Measurements from ENCODE around the gene GDPD4. TPM values are rescaled to one million over a fixed set of nuclear protein-coding genes. Genes with fewer than 3 reads are reported as not detected.
A peak's percentile ranks its signal among the peaks of the same experiment; 100 is the strongest.
"Not testable (repeated sequence)": the region's sequence is repeated elsewhere in the genome, so short reads cannot be mapped to it uniquely, and the experiment has no call there.

The GDPD4 gene
- total RNA-seq, 2 donors from 2014 or later: not detected

DNA sequence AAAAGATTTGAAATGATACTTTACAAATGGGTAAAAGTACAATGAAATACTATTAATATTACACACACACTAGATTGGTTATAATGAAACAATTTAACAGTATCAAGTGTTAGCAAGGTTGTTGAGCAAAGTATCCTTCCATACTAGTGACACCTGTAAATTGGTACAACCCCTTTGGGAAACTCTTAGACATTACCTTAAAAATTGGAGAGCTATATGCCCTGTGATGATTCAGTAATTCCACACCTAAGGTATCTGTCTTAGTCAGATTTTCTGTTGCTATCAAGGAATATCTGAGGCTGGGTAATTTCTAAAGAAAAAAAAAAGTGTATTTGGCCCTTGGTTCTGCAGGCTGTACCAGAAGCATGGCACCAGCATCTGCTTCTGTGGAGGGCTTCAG, 7.4 kb upstream of the GDPD4 start:
- ATAC-seq: peak; percentile 71 to 85
- peak overlapping the region in 1 of 2 donors; percentile 81 for H3K27ac Mint-ChIP-seq

DNA sequence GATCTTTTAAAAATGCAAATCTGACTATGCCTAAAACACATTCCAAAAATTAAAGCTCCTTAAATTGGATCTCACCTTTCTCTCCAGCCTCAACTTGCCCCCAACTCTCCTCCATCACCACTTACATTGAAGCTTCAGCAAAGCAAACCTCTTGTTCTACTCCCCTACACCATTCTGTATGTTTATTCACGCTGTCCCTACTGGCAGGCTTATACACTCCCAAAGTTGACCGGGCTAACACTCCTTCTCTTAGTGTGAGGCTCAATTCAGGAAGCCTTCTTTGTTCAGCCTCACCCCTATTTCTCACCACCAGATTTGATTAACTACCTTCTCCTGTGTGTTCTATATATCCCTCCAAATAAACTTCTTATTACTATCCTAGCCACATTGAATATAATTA, 1.8 kb upstream of the GDPD4 start:
- Mint-ChIP-seq H3K27ac (no peak overlapping the region), H3K36me3 (no peaks in the 10 kb centered on the region), H3K9me3 (no peaks in the 10 kb centered on the region)
- ATAC-seq (no peak), DNase-seq (ENCODE audit: low spot score in 2 of 2) (no peak)

More for the DNA sequence above, 7.4 kb upstream of the GDPD4 start:
- Mint-ChIP-seq H3K9me3 (peaks cover 0 to 4% of the 10 kb centered on the region in 2 donors), H3K36me3 (peaks cover 0 to 5% of the 10 kb centered on the region in 2 donors)
- no peak for DNase-seq (ENCODE audit: low spot score in 2 of 2)

DNA sequence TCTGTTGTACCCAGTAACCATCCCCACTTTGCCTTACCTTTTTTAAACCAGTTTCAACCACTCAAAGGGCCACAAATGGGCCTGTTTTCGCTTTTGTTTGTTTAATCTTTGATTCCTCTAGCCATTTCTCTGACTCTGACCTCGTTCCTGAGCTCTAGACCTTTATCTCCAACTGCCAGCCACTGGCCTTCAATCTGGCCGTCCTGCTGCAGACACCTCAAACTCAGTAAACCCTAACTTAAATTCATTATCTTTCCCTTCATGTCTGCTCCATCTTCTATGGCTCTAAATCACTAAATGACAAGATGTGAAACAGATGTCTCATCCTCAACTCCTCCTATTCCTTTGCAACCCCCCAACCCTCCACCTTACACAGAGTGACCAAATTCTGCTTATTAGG, 1.3 kb upstream of the GDPD4 start:
- DNase-seq (ENCODE audit: low spot score in 2 of 2) (no peak), ATAC-seq (no peak)
- Mint-ChIP-seq H3K27ac (no peak overlapping the region), H3K36me3 (no peaks in the 10 kb centered on the region), H3K9me3 (no peaks in the 10 kb centered on the region)

DNA sequence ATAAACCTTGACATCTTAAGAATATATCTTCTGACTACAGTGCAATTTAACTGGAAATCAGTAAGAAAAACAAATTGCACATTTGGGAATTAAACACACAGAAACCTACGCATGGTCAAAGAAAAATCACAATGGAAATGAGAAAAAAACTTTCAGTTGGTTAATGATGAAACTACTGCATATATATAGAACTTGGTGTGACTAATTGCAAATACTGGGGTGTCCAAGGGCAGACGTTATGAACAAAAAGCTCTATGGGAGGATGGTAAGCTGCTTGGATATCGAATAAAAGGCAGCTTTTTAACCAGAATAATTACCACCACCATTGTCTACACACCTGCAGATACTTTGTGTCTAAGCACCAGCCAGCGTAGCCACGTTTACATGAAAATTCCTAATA, 791 bp downstream of the GDPD4 start:
- H3K36me3 Mint-ChIP-seq: no peaks in the 10 kb centered on the region
- no peak for ATAC-seq

DNA sequence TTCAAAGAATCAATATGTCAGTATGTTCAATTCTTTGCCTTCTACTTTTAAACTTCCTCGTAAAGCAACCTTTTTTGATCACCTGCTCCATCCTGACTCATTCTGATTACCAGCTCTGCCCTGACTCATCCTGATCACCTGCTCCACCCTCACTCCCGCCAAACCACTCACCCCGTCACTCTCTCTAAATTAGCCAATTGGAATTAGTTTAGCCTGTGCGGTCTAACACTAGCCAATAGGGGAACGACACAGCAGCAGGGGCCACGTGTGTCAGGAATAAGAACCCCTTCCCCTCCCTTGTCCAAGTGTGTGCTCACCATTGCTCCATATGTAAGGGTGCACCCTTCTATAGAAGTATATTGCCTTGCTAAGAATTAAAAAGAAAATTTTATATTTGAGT, 1.5 kb downstream of the GDPD4 start:
- DNase-seq (ENCODE audit: low spot score in 2 of 2); H3K27ac Mint-ChIP-seq; H3K9me3 Mint-ChIP-seq; H3K36me3 Mint-ChIP-seq: not testable (repeated sequence)
- ATAC-seq: peak; percentile 39 to 70

More for the DNA sequence above, 791 bp downstream of the GDPD4 start:
- no peaks in the 10 kb centered on the region for H3K9me3 Mint-ChIP-seq
- H3K27ac Mint-ChIP-seq: no peak overlapping the region
- no peak for DNase-seq (ENCODE audit: low spot score in 2 of 2)

DNA sequence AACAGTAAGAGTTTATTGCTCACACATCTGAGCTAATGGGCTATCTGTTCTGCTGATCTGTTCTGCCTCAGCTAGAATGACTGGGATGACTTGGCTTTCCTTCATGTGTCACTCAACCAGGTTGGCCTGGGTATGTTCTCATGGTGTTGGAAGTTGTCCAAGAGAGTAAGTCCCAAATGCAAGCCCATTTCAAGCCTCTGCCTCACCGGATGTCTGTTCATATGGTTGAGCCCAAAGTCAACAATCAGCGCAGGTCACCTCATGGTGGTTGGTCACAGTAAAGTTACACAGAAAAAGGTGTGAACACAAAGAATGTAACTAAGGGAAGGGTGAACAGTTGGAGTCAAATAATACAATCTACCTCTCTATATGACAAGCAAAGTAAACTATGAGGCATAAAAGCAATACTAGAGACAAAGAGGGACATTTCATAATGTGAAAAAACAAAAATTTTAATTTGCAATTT, 1.9 kb downstream of the GDPD4 start:
- H3K27ac Mint-ChIP-seq: no peak overlapping the region
- no peaks in the 10 kb centered on the region for H3K9me3 Mint-ChIP-seq
- H3K36me3 Mint-ChIP-seq: no peaks in the 10 kb centered on the region
- ATAC-seq (peak in 1 of 2 donors; percentile 28), DNase-seq (ENCODE audit: low spot score in 2 of 2) (no peak)

DNA sequence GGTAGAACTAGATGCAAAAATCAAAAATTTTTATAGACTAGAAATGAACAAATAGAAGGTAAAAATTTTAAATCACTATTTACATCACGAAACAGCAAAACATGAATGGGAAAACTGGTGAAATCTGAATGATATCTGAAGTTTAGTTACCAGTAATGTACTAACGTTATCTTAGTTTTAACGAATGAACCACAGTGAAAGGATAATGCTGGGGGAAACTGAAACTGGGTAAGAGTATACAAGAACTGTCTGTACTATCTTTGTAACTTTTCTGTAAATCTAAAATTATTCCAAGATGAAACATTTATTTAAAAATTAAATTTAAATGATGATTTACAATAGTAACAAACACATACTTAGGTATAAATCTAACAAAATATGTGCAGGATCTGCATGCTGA, 7.4 kb downstream of the GDPD4 start:
- no peaks in the 10 kb centered on the region for H3K9me3 Mint-ChIP-seq
- no peak overlapping the region for H3K27ac Mint-ChIP-seq
- DNase-seq (ENCODE audit: low spot score in 2 of 2) (no peak), ATAC-seq (peak in 1 of 2 donors; percentile 65)
- no peaks in the 10 kb centered on the region for H3K36me3 Mint-ChIP-seq

DNA sequence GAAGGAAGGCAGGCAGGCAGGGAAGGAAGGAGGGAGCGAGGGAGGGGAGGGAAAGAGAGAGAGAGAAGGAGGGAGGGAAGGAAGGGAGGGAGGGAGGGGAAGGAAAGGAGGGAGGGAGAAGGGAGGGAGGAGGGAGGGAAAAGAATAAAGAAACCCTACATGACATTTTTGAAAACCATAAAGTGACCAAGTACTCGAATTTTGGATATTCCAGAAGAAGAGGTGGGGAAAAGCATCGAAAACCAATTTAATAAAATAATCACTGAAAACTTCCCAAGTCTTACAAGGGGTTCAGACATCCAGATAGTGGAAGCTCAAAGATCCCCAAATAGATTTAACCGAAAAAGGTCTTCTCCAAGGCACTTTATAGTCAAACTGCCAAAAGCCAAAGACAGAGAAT, 11.7 kb downstream of the GDPD4 start:
- H3K9me3 Mint-ChIP-seq: no peaks in the 10 kb centered on the region
- no peak overlapping the region for H3K27ac Mint-ChIP-seq
- DNase-seq (ENCODE audit: low spot score in 2 of 2) (no peak), ATAC-seq (no peak)
- no peaks in the 10 kb centered on the region for H3K36me3 Mint-ChIP-seq

DNA sequence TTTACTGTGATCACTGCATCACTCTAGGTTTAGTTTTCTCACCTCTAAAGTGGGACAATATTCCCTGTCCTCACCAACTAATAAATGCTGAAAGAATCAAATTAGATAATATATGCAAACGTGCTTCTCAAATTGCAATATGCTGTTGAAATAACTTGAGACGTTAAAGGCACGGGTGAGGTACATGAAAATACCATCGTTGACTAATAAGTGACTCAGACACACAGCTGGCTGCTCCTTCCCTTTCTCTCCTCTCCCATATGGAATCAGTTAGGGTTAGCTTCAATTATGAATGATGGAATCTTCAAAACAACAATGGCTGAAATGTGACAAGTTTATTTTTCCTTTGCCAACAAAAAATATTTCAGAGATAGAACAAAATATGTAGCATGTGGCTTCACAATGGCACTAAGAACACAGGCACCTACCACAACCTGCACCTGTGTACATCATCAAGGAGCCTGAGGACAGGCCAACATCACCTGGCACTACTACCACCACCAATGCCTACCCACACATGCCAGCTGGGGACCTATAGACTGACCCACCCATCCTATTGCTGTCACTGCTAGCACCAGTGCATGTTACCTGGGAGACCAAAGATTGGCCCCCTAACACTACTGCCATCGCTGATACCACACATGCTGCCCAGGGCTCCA, 13.7 kb downstream of the GDPD4 start:
- no peaks in the 10 kb centered on the region for H3K36me3 Mint-ChIP-seq
- no peak overlapping the region for H3K27ac Mint-ChIP-seq
- DNase-seq (ENCODE audit: low spot score in 2 of 2) (no peak), ATAC-seq (no peak)
- no peaks in the 10 kb centered on the region for H3K9me3 Mint-ChIP-seq

DNA sequence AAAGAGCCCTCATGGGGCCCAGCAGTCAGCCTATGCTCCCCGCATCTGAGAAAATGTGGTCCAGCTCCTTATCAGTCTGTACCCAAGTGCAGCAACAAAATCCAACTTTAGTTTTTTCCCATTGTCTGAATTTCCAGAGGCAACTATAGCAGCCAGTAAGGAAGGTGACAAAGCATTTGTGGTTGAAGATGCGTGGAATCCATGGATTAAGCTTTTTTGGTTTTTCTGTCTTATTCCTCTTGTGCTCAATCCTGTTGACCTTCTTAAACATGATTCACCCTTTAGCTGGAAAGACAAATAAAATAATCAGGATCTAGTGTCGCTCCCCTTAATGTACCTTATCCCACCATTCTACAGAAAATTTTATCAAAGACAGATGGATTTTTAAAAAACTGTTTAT, 14.3 kb downstream of the GDPD4 start:
- DNase-seq (ENCODE audit: low spot score in 2 of 2) (no peak), ATAC-seq (no peak)
- Mint-ChIP-seq H3K9me3 (no peaks in the 10 kb centered on the region), H3K27ac (no peak overlapping the region), H3K36me3 (no peaks in the 10 kb centered on the region)

DNA sequence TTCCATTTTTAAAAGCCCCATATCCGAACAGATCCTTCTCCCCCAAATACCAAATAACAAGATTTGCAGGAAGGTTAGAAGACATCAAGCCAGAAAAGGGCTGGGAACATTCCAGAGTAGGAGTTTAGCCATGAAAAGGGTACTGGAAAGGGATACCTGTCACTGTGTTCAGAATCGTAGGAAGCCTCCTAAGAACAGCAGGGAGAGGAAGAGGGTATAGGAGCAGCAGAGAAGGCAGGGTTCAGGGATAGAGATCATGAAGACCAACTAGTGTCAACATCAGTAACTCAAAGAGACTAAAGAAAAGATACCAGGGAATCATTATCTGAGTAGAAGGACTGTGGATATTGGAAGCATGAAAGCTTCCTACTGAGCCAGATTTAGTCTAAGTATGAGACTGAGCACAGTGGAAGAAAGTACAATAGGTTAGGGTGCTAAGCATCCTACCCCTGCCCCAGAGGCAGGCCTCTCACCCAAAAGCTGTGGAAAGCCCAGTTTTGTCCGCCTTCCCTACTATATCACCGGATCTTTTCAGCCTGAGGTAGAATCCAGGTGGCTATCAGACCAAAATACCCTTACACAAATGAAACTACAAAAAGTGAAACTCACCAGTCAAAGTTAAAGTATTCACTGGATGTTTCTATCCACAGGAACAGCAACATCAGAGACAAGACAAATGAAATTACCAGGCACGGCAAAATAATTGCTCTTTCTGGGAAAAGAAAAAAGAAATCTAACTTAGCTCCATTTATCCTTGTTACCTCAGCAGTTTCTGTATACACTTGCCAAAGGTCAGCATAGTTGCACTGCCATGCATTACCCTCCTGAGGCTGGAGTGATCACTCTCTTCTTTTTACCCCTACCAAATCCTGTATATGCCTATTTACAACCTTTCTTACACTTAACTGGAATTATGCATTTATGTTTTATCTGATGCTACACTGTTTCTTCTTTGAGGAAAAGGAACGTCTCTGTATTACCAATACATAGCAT, 16.7 kb downstream of the GDPD4 start:
- Mint-ChIP-seq H3K9me3 (no peaks in the 10 kb centered on the region), H3K36me3 (no peaks in the 10 kb centered on the region), H3K27ac (no peak overlapping the region)
- ATAC-seq (no peak), DNase-seq (ENCODE audit: low spot score in 2 of 2) (no peak)

DNA sequence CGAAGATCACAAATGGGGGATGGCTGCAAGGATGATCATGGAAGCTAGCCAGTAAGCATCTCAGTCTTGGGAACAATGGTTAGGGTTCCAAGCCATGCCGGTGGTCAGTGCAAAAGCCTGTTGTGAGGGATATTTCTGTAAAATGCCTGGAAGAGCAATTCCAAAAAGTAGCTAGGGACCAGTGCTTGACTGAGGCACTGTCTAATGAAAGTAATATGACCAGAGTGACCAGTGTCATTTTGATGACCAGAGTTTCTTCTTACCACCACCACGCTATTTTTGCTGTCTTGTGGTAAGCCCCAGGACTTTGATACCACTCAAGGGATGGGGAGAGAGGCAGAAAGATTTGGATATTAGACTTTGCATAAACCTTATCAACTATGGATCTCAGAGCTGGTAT, 18.4 kb downstream of the GDPD4 start:
- Mint-ChIP-seq H3K27ac (no peak overlapping the region), H3K36me3 (no peaks in the 10 kb centered on the region), H3K9me3 (no peaks in the 10 kb centered on the region)
- ATAC-seq (no peak), DNase-seq (ENCODE audit: low spot score in 2 of 2) (no peak)

DNA sequence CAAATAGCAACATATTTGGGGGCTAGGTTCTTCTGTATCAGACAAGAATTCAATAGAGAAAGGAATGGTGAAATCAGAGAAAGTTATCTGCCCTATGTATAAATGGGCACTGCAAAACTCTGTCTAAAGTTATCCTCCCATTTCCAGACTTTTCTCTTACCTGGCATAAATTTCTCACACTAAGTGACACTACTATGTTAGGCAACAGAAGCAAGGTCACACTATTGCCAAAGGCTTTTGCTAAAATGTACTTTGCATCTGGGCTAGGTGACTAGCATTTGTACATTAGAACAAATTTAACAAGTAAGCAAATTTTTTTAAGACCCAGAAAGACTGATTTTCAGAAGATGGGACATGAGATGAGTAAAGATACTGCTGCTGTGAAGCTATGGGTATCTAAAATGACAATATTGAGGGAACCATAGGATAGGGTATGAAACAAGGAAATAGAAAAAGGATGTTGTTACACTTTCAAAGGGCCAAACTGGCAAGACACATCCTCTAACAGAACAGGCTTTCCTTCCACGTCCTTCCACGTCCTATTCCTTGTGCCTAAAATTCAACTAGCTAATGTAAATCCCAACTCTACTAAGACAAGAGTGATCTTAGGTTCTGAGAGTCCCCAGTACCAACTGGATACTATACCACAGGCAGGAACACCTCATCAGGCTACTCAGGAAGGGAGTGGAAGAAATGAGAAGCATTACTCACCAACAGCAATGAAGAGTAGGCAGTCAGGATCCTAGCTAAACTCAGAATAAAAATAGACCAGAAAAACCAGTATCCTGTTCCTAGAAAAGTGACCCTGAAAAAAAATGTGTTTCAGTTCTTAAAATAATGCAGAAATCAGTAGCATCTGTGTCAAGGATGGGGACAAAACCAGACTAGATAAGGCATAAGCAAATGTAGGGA, 22.6 kb downstream of the GDPD4 start:
- ATAC-seq (no peak), DNase-seq (ENCODE audit: low spot score in 2 of 2) (no peak)
- Mint-ChIP-seq H3K27ac (no peak overlapping the region), H3K9me3 (no peaks in the 10 kb centered on the region), H3K36me3 (no peaks in the 10 kb centered on the region)

DNA sequence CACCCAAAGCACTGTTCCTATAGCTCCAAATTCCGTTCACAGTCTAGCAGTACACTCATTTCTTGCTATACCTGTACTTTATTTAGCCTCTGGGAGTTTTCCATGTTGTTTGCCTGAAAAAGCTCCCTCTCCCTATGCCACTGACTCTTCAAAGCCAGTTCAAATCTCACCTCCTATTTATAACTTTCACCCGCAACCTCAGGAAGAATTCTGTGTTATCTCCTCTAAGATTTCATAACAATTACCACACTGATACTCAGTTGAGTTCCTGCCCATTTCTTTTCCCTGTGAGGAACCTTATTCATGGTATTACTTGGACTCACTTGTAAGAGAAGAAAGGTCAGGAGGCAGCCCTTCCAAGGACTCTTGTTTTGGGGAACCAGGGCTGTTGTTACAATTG, 25.2 kb downstream of the GDPD4 start:
- ATAC-seq (no peak), DNase-seq (ENCODE audit: low spot score in 2 of 2) (no peak)
- Mint-ChIP-seq H3K9me3 (no peaks in the 10 kb centered on the region), H3K36me3 (no peaks in the 10 kb centered on the region), H3K27ac (no peak overlapping the region)

DNA sequence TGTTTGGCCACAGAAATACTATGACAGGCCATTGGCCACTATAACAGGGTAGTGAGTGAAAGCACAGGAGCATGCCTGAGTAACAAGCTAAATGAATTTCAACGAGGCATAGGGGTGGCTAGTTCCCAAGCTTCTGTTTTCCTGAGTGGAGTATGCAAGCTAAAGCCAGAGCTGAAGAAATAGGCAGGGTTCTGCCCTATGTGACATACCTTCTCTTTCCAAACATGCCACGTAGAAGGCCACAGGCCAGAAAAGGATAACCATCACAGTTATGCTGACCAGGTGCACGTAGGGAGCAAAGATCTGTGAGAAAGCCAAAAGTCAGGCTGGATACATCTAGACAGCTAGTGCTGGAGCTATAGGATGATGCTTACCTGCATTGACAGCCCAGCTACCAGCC, 30.6 kb downstream of the GDPD4 start:
- no peaks in the 10 kb centered on the region for H3K36me3 Mint-ChIP-seq
- DNase-seq (ENCODE audit: low spot score in 2 of 2) (no peak), ATAC-seq (no peak)
- no peak overlapping the region for H3K27ac Mint-ChIP-seq
- no peaks in the 10 kb centered on the region for H3K9me3 Mint-ChIP-seq

DNA sequence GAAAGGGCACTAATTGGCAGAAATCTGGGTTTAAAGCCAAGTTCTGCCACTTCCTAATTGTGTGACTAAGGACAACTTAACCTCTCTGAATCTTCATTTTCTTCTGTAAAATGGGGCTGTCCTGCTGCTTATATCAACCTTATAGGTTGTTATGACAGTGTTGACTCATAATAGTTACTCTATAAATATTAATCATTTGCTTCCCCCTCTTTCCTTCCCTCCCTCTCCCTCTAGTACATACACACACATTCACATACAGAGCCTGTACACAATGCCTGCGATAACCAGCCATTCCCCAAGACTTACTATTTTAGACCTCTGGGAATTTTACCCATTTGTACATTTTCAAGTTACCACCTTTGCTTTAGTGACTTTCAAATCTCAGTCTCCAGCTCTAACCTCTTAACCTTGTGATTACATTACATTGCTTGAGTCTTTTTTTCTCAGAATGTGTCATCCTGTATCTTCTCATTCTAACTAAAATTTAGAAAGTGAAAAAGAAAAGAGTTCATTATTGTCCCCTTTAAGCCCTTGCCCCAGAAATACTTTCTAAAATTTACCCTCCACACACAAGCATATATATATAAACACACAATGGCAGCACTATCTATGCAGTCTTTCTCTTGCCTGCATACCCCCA, 31.9 kb downstream of the GDPD4 start:
- no peaks in the 10 kb centered on the region for H3K36me3 Mint-ChIP-seq
- peak; percentile 22 to 88 for ATAC-seq
- no peaks in the 10 kb centered on the region for H3K9me3 Mint-ChIP-seq
- H3K27ac Mint-ChIP-seq: peak overlapping the region in 1 of 2 donors; percentile 3
- no peak for DNase-seq (ENCODE audit: low spot score in 2 of 2)
